ENCODE data around the gene STYK1.

DNA sequence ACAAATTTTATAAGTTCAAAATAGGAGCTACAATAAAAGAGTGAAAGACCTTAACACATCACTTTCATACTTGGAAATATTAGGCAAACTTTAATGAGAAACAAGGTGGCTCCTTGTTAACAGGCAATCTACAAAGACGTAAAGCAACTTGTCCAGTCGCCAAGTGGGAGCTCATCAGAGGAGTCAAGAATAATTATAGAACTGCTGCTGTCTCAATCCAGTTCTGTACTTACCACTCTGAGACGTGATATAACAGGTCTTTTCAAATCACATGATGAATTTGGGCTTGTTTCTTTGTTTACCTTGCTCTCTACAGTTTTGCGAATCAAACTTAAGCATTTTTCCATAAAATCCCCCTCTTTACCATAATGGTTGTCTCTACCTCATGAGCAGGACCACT is 45.6 kb upstream of the STYK1 start:
- TF ChIP-seq, protein P1, sequence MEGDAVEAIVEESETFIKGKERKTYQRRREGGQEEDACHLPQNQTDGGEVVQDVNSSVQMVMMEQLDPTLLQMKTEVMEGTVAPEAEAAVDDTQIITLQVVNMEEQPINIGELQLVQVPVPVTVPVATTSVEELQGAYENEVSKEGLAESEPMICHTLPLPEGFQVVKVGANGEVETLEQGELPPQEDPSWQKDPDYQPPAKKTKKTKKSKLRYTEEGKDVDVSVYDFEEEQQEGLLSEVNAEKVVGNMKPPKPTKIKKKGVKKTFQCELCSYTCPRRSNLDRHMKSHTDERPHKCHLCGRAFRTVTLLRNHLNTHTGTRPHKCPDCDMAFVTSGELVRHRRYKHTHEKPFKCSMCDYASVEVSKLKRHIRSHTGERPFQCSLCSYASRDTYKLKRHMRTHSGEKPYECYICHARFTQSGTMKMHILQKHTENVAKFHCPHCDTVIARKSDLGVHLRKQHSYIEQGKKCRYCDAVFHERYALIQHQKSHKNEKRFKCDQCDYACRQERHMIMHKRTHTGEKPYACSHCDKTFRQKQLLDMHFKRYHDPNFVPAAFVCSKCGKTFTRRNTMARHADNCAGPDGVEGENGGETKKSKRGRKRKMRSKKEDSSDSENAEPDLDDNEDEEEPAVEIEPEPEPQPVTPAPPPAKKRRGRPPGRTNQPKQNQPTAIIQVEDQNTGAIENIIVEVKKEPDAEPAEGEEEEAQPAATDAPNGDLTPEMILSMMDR (IDR thresholded peaks at IDR 0.05) = no peak
- no peak for TF ChIP-seq POLR2A (IDR thresholded peaks at IDR 0.05)
- TF ChIP-seq POLR2AphosphoS5 (IDR thresholded peaks at IDR 0.05) = no peak
